K562 (cell line): Measurements from ENCODE around the gene PGPEP1. TPM values are rescaled to one million over a fixed set of nuclear protein-coding genes. Genes with fewer than 3 reads are reported as not detected.

Experiments
- ATF3 ChIP-seq, 2 experiments: fragments of 450-650 bp in 1 of 2; sonication (generic) in 1 of 2; formaldehyde crosslinking in 1 of 2; IDR thresholded peaks in 1 of 2; conservative IDR thresholded peaks in 1 of 2; 2 replicates each; pipeline versions ENCODE4 v1.6.1 to v1.8.1; 2016 to 2023; ENCODE audit warnings: mild to moderate bottlenecking in 2 of 2, moderate library complexity in 2 of 2, inconsistent platforms in 1 of 2, missing genetic modification reagents in 1 of 2
- CAMTA2 ChIP-seq: fragments of 250-450 bp; sonication (Bioruptor Pico); conservative IDR thresholded peaks from 2 replicates; pipeline ENCODE4 v1.5.1; 2022
- CREBBP ChIP-seq: IDR thresholded peaks from one replicate; pipeline ENCODE4 v1.6.1; 2012; ENCODE audit warnings: low read depth, mild to moderate bottlenecking, control low read depth, inconsistent platforms, low read length
- CUX1 ChIP-seq: fragments of 200-800 bp; sonication (Bioruptor generic); IDR thresholded peaks from 2 replicates; pipeline ENCODE4 v1.6.1; 2016; ENCODE audit warnings: missing genetic modification characterization, missing compliant biosample characterization
- GATAD2B ChIP-seq: fragments of 450-650 bp; IDR thresholded peaks from 2 replicates; pipeline ENCODE4 v1.6.1; 2017; ENCODE audit warnings: mild to moderate bottlenecking, borderline replicate concordance
- HDAC8 ChIP-seq: fragments of 450-650 bp; IDR thresholded peaks from 2 replicates; pipeline ENCODE4 v1.6.1; 2016; ENCODE audit warnings: mild to moderate bottlenecking, missing genetic modification characterization, moderate library complexity, missing compliant biosample characterization
- KDM1A ChIP-seq, 2 experiments: fragments of 450-650 bp; IDR thresholded peaks; 2 replicates each; pipeline ENCODE4 v1.6.1; 2016; ENCODE audit warnings: mild to moderate bottlenecking in 2 of 2
- MIER1 ChIP-seq: fragments of 450-650 bp; IDR thresholded peaks from 2 replicates; pipeline ENCODE4 v1.6.1; 2016; ENCODE audit warnings: antibody characterized with exemption, mild to moderate bottlenecking, low read depth
- NR2C1 ChIP-seq, 2 experiments: fragments of 450-650 bp; IDR thresholded peaks; 2 replicates each; pipeline ENCODE4 v1.6.1; 2017; ENCODE audit warnings: mild to moderate bottlenecking in 2 of 2, antibody characterized with exemption in 1 of 2, inconsistent platforms in 1 of 2, missing compliant biosample characterization in 1 of 2, missing genetic modification characterization in 1 of 2
- POLR2G ChIP-seq: fragments of 200-400 bp; formaldehyde crosslinking; IDR thresholded peaks from 2 replicates; pipeline ENCODE4 v1.6.1; 2017; ENCODE audit warnings: low read depth, mild to moderate bottlenecking, antibody characterized with exemption, low read length, moderate library complexity
- RAD51 ChIP-seq: fragments of 450-650 bp; IDR thresholded peaks from 2 replicates; pipeline ENCODE4 v1.7.1; 2016; ENCODE audit warnings: low read depth, mild to moderate bottlenecking, borderline replicate concordance
- SOX6 ChIP-seq: fragments of 450-650 bp; IDR thresholded peaks from 2 replicates; pipeline ENCODE4 v1.6.1; 2014; ENCODE audit warnings: mild to moderate bottlenecking
- ZNF232 ChIP-seq: sonication (generic); formaldehyde crosslinking; IDR thresholded peaks from 2 replicates; pipeline ENCODE4 v1.8.0; 2022; ENCODE audit warnings: mild to moderate bottlenecking, missing genetic modification reagents
- polyA plus RNA-seq, 8 experiments: library from polyadenylated mRNA; depleted of rRNA in 4 of 8; stranded (reverse) in 5 of 8; unstranded in 3 of 8; fragments of >200 nt; fragmentation: Nextera tagmentation in 2 of 8; fragmentation: Illumina TruSeq in 1 of 8; extraction: Ambion mirVana in 2 of 8; extraction: Trizol in 1 of 8; gene quantifications; 2 replicates each; pipeline versions ENCODE4 v1.2.1 to v1.2.3, GENCODE V29; 2011 to 2014; ENCODE audit warnings: inconsistent platforms in 1 of 8, missing spikeins in 1 of 8
- total RNA-seq, 7 experiments: library from RNA; depleted of rRNA in 6 of 7; stranded (reverse); fragments of >200 nt in 6 of 7; fragmentation: Illumina TruSeq in 2 of 7; extraction: Trizol in 2 of 7; gene quantifications; 2 replicates each; pipeline versions ENCODE4 v1.2.1 to v1.2.3, GENCODE V29; 2011 to 2021; ENCODE audit warnings: low replicate concordance in 1 of 7
- TF ChIP-seq, protein P1 (sequence below): fragments of 250-450 bp; sonication (Bioruptor Pico); IDR thresholded peaks from 2 replicates; pipeline ENCODE4 v1.5.0; 2020; ENCODE audit warnings: mild to moderate bottlenecking, borderline replicate concordance
- TF ChIP-seq, protein P2 (sequence below), 3 experiments: fragments of 200-800 bp in 1 of 3; sonication (Bioruptor generic) in 1 of 3; sonication (generic) in 1 of 3; formaldehyde crosslinking in 1 of 3; IDR thresholded peaks; 2 replicates each; pipeline versions ENCODE4 v1.6.1 to v1.8.0; 2016 to 2022; ENCODE audit warnings: mild to moderate bottlenecking in 2 of 3, missing compliant biosample characterization in 2 of 3, missing genetic modification characterization in 2 of 3, missing genetic modification reagents in 1 of 3

The PGPEP1 gene
- total and polyA plus RNA-seq, 9 of the 15 experiments (the other 6 are each of a cell fraction or from before 2014, with no cell fraction given) = 10.0 to 69.6 (median 33.5) TPM

- no peak for TF ChIP-seq SOX6
- TF ChIP-seq, protein P1, sequence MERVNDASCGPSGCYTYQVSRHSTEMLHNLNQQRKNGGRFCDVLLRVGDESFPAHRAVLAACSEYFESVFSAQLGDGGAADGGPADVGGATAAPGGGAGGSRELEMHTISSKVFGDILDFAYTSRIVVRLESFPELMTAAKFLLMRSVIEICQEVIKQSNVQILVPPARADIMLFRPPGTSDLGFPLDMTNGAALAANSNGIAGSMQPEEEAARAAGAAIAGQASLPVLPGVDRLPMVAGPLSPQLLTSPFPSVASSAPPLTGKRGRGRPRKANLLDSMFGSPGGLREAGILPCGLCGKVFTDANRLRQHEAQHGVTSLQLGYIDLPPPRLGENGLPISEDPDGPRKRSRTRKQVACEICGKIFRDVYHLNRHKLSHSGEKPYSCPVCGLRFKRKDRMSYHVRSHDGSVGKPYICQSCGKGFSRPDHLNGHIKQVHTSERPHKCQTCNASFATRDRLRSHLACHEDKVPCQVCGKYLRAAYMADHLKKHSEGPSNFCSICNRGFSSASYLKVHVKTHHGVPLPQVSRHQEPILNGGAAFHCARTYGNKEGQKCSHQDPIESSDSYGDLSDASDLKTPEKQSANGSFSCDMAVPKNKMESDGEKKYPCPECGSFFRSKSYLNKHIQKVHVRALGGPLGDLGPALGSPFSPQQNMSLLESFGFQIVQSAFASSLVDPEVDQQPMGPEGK = no peak
- 0 out of 2 replicates have a peak, but pooled peaks have one; percentile 46 for TF ChIP-seq HDAC8 (tag)
- peak in 1 of 2 experiments; percentile 96; a peak in 1 of 4 replicates for TF ChIP-seq KDM1A (IDR thresholded peaks at IDR 0.05)
- TF ChIP-seq GATAD2B = peak; percentile 56; the same call in 1 of the 2 replicates
- TF ChIP-seq ZNF232 (CRISPR knock-in tag) = no peak
- peak; percentile 86 for TF ChIP-seq ATF3 (IDR thresholded peaks at IDR 0.05)
- no peak for TF ChIP-seq ATF3 (CRISPR knock-in tag; conservative IDR thresholded peaks at IDR 0.05)
- TF ChIP-seq NR2C1 (IDR thresholded peaks at IDR 0.05) = no peak
- TF ChIP-seq NR2C1 (tag; IDR thresholded peaks at IDR 0.05) = peak; percentile 15; the same call in 1 of the 2 replicates
- peak; percentile 75; the same call in 1 of the 2 replicates for TF ChIP-seq CUX1
- no peak for TF ChIP-seq CAMTA2 (CRISPR knock-in tag)
- TF ChIP-seq, protein P2, sequence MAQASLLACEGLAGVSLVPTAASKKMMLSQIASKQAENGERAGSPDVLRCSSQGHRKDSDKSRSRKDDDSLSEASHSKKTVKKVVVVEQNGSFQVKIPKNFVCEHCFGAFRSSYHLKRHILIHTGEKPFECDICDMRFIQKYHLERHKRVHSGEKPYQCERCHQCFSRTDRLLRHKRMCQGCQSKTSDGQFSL (CRISPR knock-in tag; IDR thresholded peaks at IDR 0.05) = peak; percentile 61; the same call in 1 of the 2 replicates
- TF ChIP-seq, protein P2 (tag; IDR thresholded peaks at IDR 0.05) = no peak
- TF ChIP-seq CREBBP = no peak
- TF ChIP-seq POLR2G = peak; percentile 90
- TF ChIP-seq MIER1 = no peak
- TF ChIP-seq RAD51 = no peak
Measured at GRCh38 chr19:18304458-18305310, 35.7 kb upstream of the PGPEP1 start (continued).
